GM23248 (cell line): ENCODE measurements around the gene STAT4. TPM values are rescaled to one million over a fixed set of nuclear protein-coding genes. Genes with fewer than 3 reads are reported as not detected.

Experiments
- DNase-seq: peaks from one replicate; pipeline ENCODE4 v3.0.0-alpha.2; 2015
- H2AFZ ChIP-seq: fragments of 200-600 bp; sonication (generic); 2 replicates; pipeline ENCODE4 v1.6.1; 2016; ENCODE audit warnings: antibody characterized with exemption
- H3F3A ChIP-seq: fragments of 200-600 bp; sonication (generic); 2 replicates; pipeline ENCODE4 v1.6.1; 2016; ENCODE audit warnings: mild to moderate bottlenecking, antibody characterized with exemption, mixed run types; ENCODE audit not compliant: insufficient read depth
- H3K27ac ChIP-seq: fragments of 200-600 bp; sonication (generic); 2 replicates; pipeline ENCODE4 v1.5.1; 2016; ENCODE audit warnings: mild to moderate bottlenecking
- H3K27me3 ChIP-seq: fragments of 200-600 bp; sonication (generic); replicated peaks from 2 replicates; pipeline ENCODE4 v1.6.1; 2016; ENCODE audit warnings: mild to moderate bottlenecking; ENCODE audit not compliant: insufficient read depth
- H3K36me3 ChIP-seq: fragments of 200-600 bp; sonication (generic); 2 replicates; pipeline ENCODE4 v1.6.1; 2016; ENCODE audit warnings: low read depth, mild to moderate bottlenecking
- H3K4me1 ChIP-seq: fragments of 200-600 bp; sonication (generic); 2 replicates; pipeline ENCODE4 v1.6.1; 2016; ENCODE audit warnings: mild to moderate bottlenecking; ENCODE audit not compliant: insufficient read depth
- H3K4me2 ChIP-seq: fragments of 200-600 bp; sonication (generic); one replicate; pipeline ENCODE4 v1.6.1; 2016; ENCODE audit warnings: mild to moderate bottlenecking; ENCODE audit not compliant: unreplicated experiment
- H3K4me3 ChIP-seq: fragments of 200-600 bp; sonication (generic); 2 replicates; pipeline ENCODE4 v1.5.1; 2016; ENCODE audit warnings: mild to moderate bottlenecking
- H3K79me2 ChIP-seq: fragments of 200-600 bp; sonication (generic); 2 replicates; pipeline ENCODE4 v1.6.1; 2016; ENCODE audit warnings: mild to moderate bottlenecking; ENCODE audit not compliant: insufficient read depth
- H3K9ac ChIP-seq: fragments of 200-600 bp; sonication (generic); 2 replicates; pipeline ENCODE4 v1.6.1; 2016; ENCODE audit warnings: mild to moderate bottlenecking
- H3K9me2 ChIP-seq: fragments of 200-600 bp; sonication (generic); 2 replicates; pipeline ENCODE4 v1.6.1; 2016; ENCODE audit warnings: mixed run types, mild to moderate bottlenecking, moderate library complexity; ENCODE audit not compliant: insufficient read depth
- H3K9me3 ChIP-seq: fragments of 200-600 bp; sonication (generic); one replicate; pipeline ENCODE4 v1.6.1; 2017; ENCODE audit warnings: low read depth
- H4K20me1 ChIP-seq: fragments of 200-600 bp; sonication (generic); 2 replicates; pipeline ENCODE4 v1.6.0; 2016; ENCODE audit not compliant: insufficient read depth
- EZH2 ChIP-seq: fragments of 200-600 bp; sonication (generic); IDR thresholded peaks from 2 replicates; pipeline ENCODE4 v1.6.1; 2018; ENCODE audit warnings: antibody characterized with exemption, mild to moderate bottlenecking; ENCODE audit not compliant: insufficient read depth, poor library complexity, severe bottlenecking
- EZH2phosphoT487 ChIP-seq: fragments of 200-600 bp; sonication (generic); IDR thresholded peaks from 2 replicates; pipeline ENCODE4 v1.6.1; 2018; ENCODE audit warnings: antibody characterized with exemption, moderate library complexity, mild to moderate bottlenecking, low read depth; ENCODE audit not compliant: insufficient read depth
- WGBS, 2 experiments: methylation state at CpG; one replicate each; pipeline ENCODE4 v1.1.6; 2015 to 2017; ENCODE audit warnings: low lambda C conversion rate in 2 of 2, low coverage in 1 of 2; ENCODE audit errors: missing lambda C conversion rate in 2 of 2; 5-methylcytosine and 5-hydroxymethylcytosine counted together
- in situ Hi-C: fragments of 300-500 bp; cut with MboI; formaldehyde crosslinking; loops from 2 replicates; pipeline ENCODE4 v1.15.0; 2020
- polyA plus RNA-seq: library from polyadenylated mRNA; unstranded; fragments of >200 nt; fragmentation: Nextera tagmentation; extraction: Ambion mirVana; gene quantifications from 2 replicates; pipeline ENCODE4 v1.2.1, GENCODE V29; 2016
- total RNA-seq: library from RNA; depleted of rRNA; stranded (reverse); fragments of >200 nt; shearing (Covaris generic); gene quantifications from 2 replicates; pipeline ENCODE4 v1.2.3, GENCODE V29; 2014

STAT4 gene
- total and polyA plus RNA-seq, 2 experiments from 2014 or later, result 1.9 to 3.2 TPM

- H4K20me1 ChIP-seq, result no peaks in the 10 kb centered on the region
- no peaks in the 10 kb centered on the region for H3K9me2 ChIP-seq
- TF ChIP-seq EZH2, result no peak
- no peak for TF ChIP-seq EZH2phosphoT487
- no peak for DNase-seq
- no peak overlapping the region for H2AFZ ChIP-seq
- H3K27ac ChIP-seq, result no peak overlapping the region
- H3K9me3 ChIP-seq, result no peaks in the 10 kb centered on the region
- no peak overlapping the region for H3K9ac ChIP-seq
- H3K4me2 ChIP-seq, result no peak overlapping the region
- no peaks in the 10 kb centered on the region for H3K36me3 ChIP-seq
- 95% methylated on average over 2 of the region's 2 CpGs for WGBS, 2 experiments
- no peaks in the 10 kb centered on the region; the same call in 1 of the 2 replicates for H3F3A ChIP-seq
- in situ Hi-C loops, result no loop called here
- no peak overlapping the region for H3K4me3 ChIP-seq
- peaks cover 14% of the 10 kb centered on the region; the same call in 1 of the 2 replicates for H3K4me1 ChIP-seq
- H3K79me2 ChIP-seq, result no peaks in the 10 kb centered on the region
- H3K27me3 ChIP-seq, result no peaks in the 10 kb centered on the region
These were observed 40.9 kb downstream of the STAT4 start for GRCh38 chr2:191109888-191110287.

- Histone ChIP-seq H3K4me2 (no peak overlapping the region), H4K20me1 (no peaks in the 10 kb centered on the region), H3K27me3 (no peaks in the 10 kb centered on the region), H2AFZ (no peak overlapping the region), H3K4me3 (no peak overlapping the region), H3F3A (no peaks in the 10 kb centered on the region; the same call in 1 of the 2 replicates), H3K27ac (no peak overlapping the region), H3K9me3 (no peaks in the 10 kb centered on the region), H3K36me3 (no peaks in the 10 kb centered on the region), H3K79me2 (no peaks in the 10 kb centered on the region), H3K9me2 (no peaks in the 10 kb centered on the region), H3K9ac (no peak overlapping the region), H3K4me1 (0 out of 2 replicates have a peak, but pooled peaks cover 5% of the 10 kb centered on the region)
- no peak for DNase-seq
- in situ Hi-C loops, result no loop called here
- TF ChIP-seq EZH2phosphoT487 (no peak), EZH2 (no peak)
- WGBS, 2 experiments, result 49 to 57% methylated on average over 4 of the region's 4 CpGs
These were observed 42.5 kb downstream of the STAT4 start for GRCh38 chr2:191108331-191108730.

GRCh38 chr2:191105082-191105481 lies 45.7 kb downstream of the STAT4 start:
- Histone ChIP-seq H3K27ac (no peak overlapping the region), H3K4me2 (no peak overlapping the region), H3K36me3 (no peaks in the 10 kb centered on the region), H4K20me1 (no peaks in the 10 kb centered on the region), H3K4me3 (no peak overlapping the region), H3K4me1 (0 out of 2 replicates have a peak, but pooled peaks cover 5% of the 10 kb centered on the region), H3K9ac (no peak overlapping the region), H3K27me3 (no peaks in the 10 kb centered on the region), H3K9me3 (no peaks in the 10 kb centered on the region), H2AFZ (peak overlapping the region; percentile 17; the same call in 1 of the 2 replicates), H3K79me2 (no peaks in the 10 kb centered on the region), H3F3A (no peaks in the 10 kb centered on the region; the same call in 1 of the 2 replicates), H3K9me2 (no peaks in the 10 kb centered on the region)
- peak; percentile 57 for DNase-seq
- in situ Hi-C loops, result no loop called here
- 46 to 57% methylated on average over 3 of the region's 3 CpGs for WGBS, 2 experiments
- TF ChIP-seq EZH2phosphoT487 (no peak), EZH2 (no peak)

GRCh38 chr2:191103774-191104173 lies 47.0 kb downstream of the STAT4 start:
- no peak overlapping the region for H3K9ac ChIP-seq
- no peak overlapping the region for H3K27ac ChIP-seq
- H3K4me1 ChIP-seq, result 0 out of 2 replicates have a peak, but pooled peaks cover 5% of the 10 kb centered on the region
- no peak overlapping the region for H3K4me2 ChIP-seq
- H3K27me3 ChIP-seq, result no peaks in the 10 kb centered on the region
- H2AFZ ChIP-seq, result no peak overlapping the region
- TF ChIP-seq EZH2, result no peak
- no peak overlapping the region for H3K4me3 ChIP-seq
- 79 to 83% methylated on average over 1 of the region's 1 CpG for WGBS, 2 experiments
- no peaks in the 10 kb centered on the region for H3K79me2 ChIP-seq
- H3K9me3 ChIP-seq, result no peaks in the 10 kb centered on the region
- no peaks in the 10 kb centered on the region for H3K9me2 ChIP-seq
- peak; percentile 27 for DNase-seq
- H3F3A ChIP-seq, result no peaks in the 10 kb centered on the region; the same call in 1 of the 2 replicates
- H3K36me3 ChIP-seq, result no peaks in the 10 kb centered on the region
- H4K20me1 ChIP-seq, result no peaks in the 10 kb centered on the region
- in situ Hi-C loops, result no loop called here

GRCh38 chr2:191100216-191100615 lies 50.6 kb downstream of the STAT4 start:
- WGBS, 2 experiments, result 97 to 98% methylated on average over 5 of the region's 5 CpGs
- H3K4me3 ChIP-seq, result no peak overlapping the region
- in situ Hi-C loops, result no loop called here
- DNase-seq, result no peak
- H3K79me2 ChIP-seq, result no peaks in the 10 kb centered on the region
- H3K36me3 ChIP-seq, result no peaks in the 10 kb centered on the region
- H2AFZ ChIP-seq, result no peak overlapping the region
- no peaks in the 10 kb centered on the region for H3K9me3 ChIP-seq
- H3K9me2 ChIP-seq, result no peaks in the 10 kb centered on the region
- H3K27me3 ChIP-seq, result no peaks in the 10 kb centered on the region
- no peak overlapping the region for H3K4me2 ChIP-seq
- no peaks in the 10 kb centered on the region; the same call in 1 of the 2 replicates for H3F3A ChIP-seq
- TF ChIP-seq EZH2phosphoT487, result no peak
- TF ChIP-seq EZH2, result no peak
- no peak overlapping the region for H3K27ac ChIP-seq
- 0 out of 2 replicates have a peak, but pooled peaks cover 4% of the 10 kb centered on the region for H3K4me1 ChIP-seq
- H4K20me1 ChIP-seq, result no peaks in the 10 kb centered on the region
- H3K9ac ChIP-seq, result no peak overlapping the region
